SKM-1 treated with dmso at 0.1 percent for 144 hours (cell line): ENCODE data around the gene BLID.

Experiments
- DNase-seq: peaks from one replicate; lab custom pipeline; 2025; ENCODE audit not compliant: unreplicated experiment; lab: John Stamatoyannopoulos, UW

Gene BLID

GRCh38 chr11:122085264-122085663 lies 30.8 kb downstream of the BLID start:
- no peak for DNase-seq

- DNase-seq = no peak
These were observed 33.8 kb downstream of the BLID start for GRCh38 chr11:122082205-122082604.

GRCh38 chr11:122081073-122081472 lies 34.9 kb downstream of the BLID start:
- no peak for DNase-seq

DNA sequence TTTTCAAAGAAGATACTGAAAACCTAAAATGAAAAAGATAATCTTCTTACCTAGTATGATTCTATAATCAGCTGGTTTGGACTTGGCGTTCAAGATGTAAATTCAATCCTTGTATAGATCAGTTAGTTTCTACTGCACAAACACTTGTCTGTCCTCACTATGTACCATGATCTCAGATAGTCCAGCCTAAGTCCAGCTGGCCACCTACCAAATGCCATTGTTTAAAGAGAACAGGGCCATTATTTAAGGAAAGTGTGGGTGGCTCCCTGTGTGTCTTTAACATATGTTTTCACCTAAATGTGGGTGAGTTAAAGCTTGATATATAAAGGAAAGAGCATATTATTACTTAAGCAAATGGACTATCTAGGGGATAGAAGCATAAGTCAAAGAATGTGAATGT lies 38.6 kb downstream of the BLID start:
- no peak for DNase-seq

- no peak for DNase-seq
These were observed 39.4 kb downstream of the BLID start for GRCh38 chr11:122076512-122077120.

DNA sequence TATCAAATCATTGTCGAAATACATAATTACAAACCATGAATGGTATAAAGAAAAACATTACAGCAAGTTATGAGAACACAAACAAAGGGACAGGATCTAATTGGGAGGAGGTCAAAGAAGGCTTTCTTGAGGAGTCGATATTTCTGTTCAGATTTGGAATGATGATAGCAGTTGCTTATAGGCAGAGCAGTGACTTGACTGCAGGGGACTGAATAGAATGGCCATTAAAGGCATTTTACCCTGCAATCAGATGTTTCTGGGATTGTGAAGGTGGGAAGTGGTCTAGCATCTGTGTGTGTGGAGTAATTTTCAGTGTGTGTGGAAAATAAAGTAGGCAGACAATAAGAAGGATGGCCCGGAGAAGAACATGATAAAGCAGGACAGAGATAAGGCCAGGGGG lies 41.0 kb downstream of the BLID start:
- no peak for DNase-seq

- no peak for DNase-seq
These were observed 42.0 kb downstream of the BLID start for GRCh38 chr11:122074022-122074421.

- DNase-seq = no peak
These were observed 44.3 kb downstream of the BLID start for GRCh38 chr11:122071709-122072202.

- DNase-seq = no peak
These were observed 46.2 kb downstream of the BLID start for GRCh38 chr11:122069707-122070360.

GRCh38 chr11:122068837-122069236 lies 47.2 kb downstream of the BLID start:
- DNase-seq = no peak

GRCh38 chr11:122068141-122068540 lies 47.9 kb downstream of the BLID start:
- no peak for DNase-seq
